Suprapubic skin (tissue), 4 donors: ENCODE data around the gene NDOR1. TPM values are rescaled to one million over a fixed set of nuclear protein-coding genes. Genes with fewer than 3 reads are reported as not detected.

Experiments used
- DNase-seq, 2 donors: peaks; one replicate each; pipeline ENCODE4 v3.0.0-alpha.2; 2019; ENCODE audit warnings: low spot score in 2 of 2
- H3K27ac ChIP-seq: fragments of 200-600 bp; sonication (generic); one replicate; pipeline ENCODE4 v1.5.1; 2019
- H3K27me3 ChIP-seq: fragments of 200-600 bp; sonication (generic); one replicate; pipeline ENCODE4 v1.5.1; 2019
- H3K36me3 ChIP-seq: fragments of 200-600 bp; sonication (generic); one replicate; pipeline ENCODE4 v1.5.1; 2019
- H3K4me1 ChIP-seq: fragments of 200-600 bp; sonication (generic); one replicate; pipeline ENCODE4 v1.5.1; 2019
- H3K4me3 ChIP-seq: fragments of 200-600 bp; sonication (generic); one replicate; pipeline ENCODE4 v1.5.1; 2019; ENCODE audit warnings: mild to moderate bottlenecking
- H3K9me3 ChIP-seq: fragments of 200-600 bp; sonication (generic); one replicate; pipeline ENCODE4 v1.5.1; 2019
- CTCF ChIP-seq, 2 donors: fragments of 200-600 bp in 1 of 2; fragments of 450-650 bp in 1 of 2; sonication (generic) in 1 of 2; IDR thresholded peaks; one replicate each; pipeline ENCODE4 v1.5.1; 2016 to 2019; ENCODE audit warnings: antibody characterized with exemption in 2 of 2, mild to moderate bottlenecking in 1 of 2, moderate library complexity in 1 of 2
- EP300 ChIP-seq: sonication (generic); formaldehyde crosslinking; IDR thresholded peaks from one replicate; pipeline ENCODE4 v1.6.1; 2017; ENCODE audit warnings: antibody characterized with exemption
- POLR2A ChIP-seq, 2 donors: fragments of 450-650 bp; IDR thresholded peaks; one replicate each; pipeline ENCODE4 v1.6.1; 2017; ENCODE audit warnings: antibody characterized with exemption in 2 of 2, mild to moderate bottlenecking in 2 of 2, moderate library complexity in 2 of 2
- POLR2AphosphoS5 ChIP-seq, 3 donors: sonication (generic); formaldehyde crosslinking; IDR thresholded peaks; one replicate each; pipeline ENCODE4 v1.6.1; 2017; ENCODE audit warnings: antibody characterized with exemption in 3 of 3
- WGBS: methylation state at CpG from one replicate; pipeline ENCODE4 v1.1.5; 2018; 5-methylcytosine and 5-hydroxymethylcytosine counted together
- total RNA-seq, 4 donors: library from RNA; depleted of rRNA; stranded (reverse); fragments of >200 nt; gene quantifications; one replicate each; pipeline ENCODE4 v1.1.0, GENCODE V29; 2016

NDOR1 gene
- total RNA-seq, 4 donors from 2014 or later: 13.4 to 21.0 (median 20.6) TPM

- peaks cover 52% of the 10 kb centered on the region for H3K4me1 ChIP-seq
- no peak for DNase-seq
- WGBS: no CpG with 5 or more reads among the region's 2 CpGs
Measured at GRCh38 chr9:137192859-137193258, 12.6 kb upstream of the NDOR1 start.

GRCh38 chr9:137193771-137194170, 11.7 kb upstream of the NDOR1 start:
- TF ChIP-seq CTCF (IDR thresholded peaks at IDR 0.05) (no peak), POLR2A (IDR thresholded peaks at IDR 0.05) (no peak), POLR2AphosphoS5 (IDR thresholded peaks at IDR 0.05) (no peak), EP300 (no peak)
- Histone ChIP-seq H3K36me3 (peaks cover 26% of the 10 kb centered on the region), H3K9me3 (no peaks in the 10 kb centered on the region), H3K4me3 (no peak overlapping the region), H3K27ac (no peak overlapping the region), H3K27me3 (no peaks in the 10 kb centered on the region), H3K4me1 (peaks cover 58% of the 10 kb centered on the region)
- WGBS: no CpG with 5 or more reads among the region's 14 CpGs
- DNase-seq: no peak

More at GRCh38 chr9:137192859-137193258, 12.6 kb upstream of the NDOR1 start:
- H3K27me3 ChIP-seq: no peaks in the 10 kb centered on the region
- H3K36me3 ChIP-seq: peaks cover 26% of the 10 kb centered on the region
- H3K4me3 ChIP-seq: no peak overlapping the region
- H3K27ac ChIP-seq: no peak overlapping the region
- no peak for TF ChIP-seq POLR2AphosphoS5 (IDR thresholded peaks at IDR 0.05)
- no peak for TF ChIP-seq EP300
- no peak for TF ChIP-seq POLR2A (IDR thresholded peaks at IDR 0.05)
- TF ChIP-seq CTCF (IDR thresholded peaks at IDR 0.05): no peak
- H3K9me3 ChIP-seq: no peaks in the 10 kb centered on the region

DNA sequence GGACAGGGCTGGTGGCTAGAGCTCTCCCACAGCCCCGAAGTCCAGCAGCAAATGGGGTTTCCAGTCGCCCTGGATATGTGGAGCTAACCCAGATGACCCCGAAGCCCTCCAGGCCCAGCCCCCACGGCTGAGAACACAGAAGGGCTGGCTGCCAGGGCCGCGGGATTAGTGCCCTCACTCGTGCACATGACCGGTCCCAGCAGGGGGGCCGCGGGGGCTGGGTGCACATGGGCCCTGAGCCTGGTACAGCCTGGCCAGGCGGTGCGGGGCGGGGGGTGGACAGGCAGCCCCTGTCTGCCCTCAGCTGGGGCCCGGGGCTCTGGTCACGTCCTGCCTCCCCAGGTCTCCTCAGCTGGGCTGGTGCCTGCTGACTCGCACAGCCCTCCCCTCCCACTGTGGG, 11.1 kb upstream of the NDOR1 start:
- Histone ChIP-seq H3K27ac (no peak overlapping the region), H3K9me3 (no peaks in the 10 kb centered on the region), H3K27me3 (no peaks in the 10 kb centered on the region), H3K4me3 (peak overlapping the region; percentile 15), H3K36me3 (peaks cover 26% of the 10 kb centered on the region), H3K4me1 (peaks cover 60% of the 10 kb centered on the region)
- TF ChIP-seq POLR2AphosphoS5 (IDR thresholded peaks at IDR 0.05): no peak
- no peak for TF ChIP-seq CTCF (IDR thresholded peaks at IDR 0.05)
- TF ChIP-seq EP300: no peak
- TF ChIP-seq POLR2A (IDR thresholded peaks at IDR 0.05): no peak
- WGBS: 30% methylated on average over 2 of the region's 16 CpGs
- no peak for DNase-seq

DNA sequence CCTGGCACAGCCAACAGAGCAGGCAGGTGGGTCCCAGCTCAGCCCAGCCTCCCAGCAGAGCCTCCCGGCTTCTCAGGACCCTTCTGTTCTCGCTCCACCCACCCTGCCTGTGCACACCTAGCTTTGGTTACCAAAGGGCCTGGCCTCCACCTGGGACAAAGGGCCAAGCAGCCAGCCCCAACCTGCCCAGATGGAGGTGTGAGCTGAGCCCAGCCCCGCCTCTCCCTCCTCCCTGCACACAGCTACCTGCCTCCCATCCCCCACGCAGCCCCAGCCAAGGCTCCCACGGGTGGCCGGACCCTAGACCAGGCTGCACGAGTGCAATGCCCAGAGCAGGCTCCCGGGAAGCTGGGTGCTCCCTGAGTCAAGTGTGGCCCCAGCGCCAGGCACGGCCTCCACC, 10.6 kb upstream of the NDOR1 start:
- no peak for DNase-seq
- Histone ChIP-seq H3K27ac (no peak overlapping the region), H3K36me3 (peaks cover 24% of the 10 kb centered on the region), H3K27me3 (no peaks in the 10 kb centered on the region), H3K4me3 (peak overlapping the region; percentile 15), H3K4me1 (peaks cover 60% of the 10 kb centered on the region), H3K9me3 (no peaks in the 10 kb centered on the region)
- WGBS: 62% methylated on average over 9 of the region's 10 CpGs
- TF ChIP-seq POLR2A (IDR thresholded peaks at IDR 0.05) (no peak), POLR2AphosphoS5 (IDR thresholded peaks at IDR 0.05) (no peak), CTCF (IDR thresholded peaks at IDR 0.05) (no peak), EP300 (no peak)

DNA sequence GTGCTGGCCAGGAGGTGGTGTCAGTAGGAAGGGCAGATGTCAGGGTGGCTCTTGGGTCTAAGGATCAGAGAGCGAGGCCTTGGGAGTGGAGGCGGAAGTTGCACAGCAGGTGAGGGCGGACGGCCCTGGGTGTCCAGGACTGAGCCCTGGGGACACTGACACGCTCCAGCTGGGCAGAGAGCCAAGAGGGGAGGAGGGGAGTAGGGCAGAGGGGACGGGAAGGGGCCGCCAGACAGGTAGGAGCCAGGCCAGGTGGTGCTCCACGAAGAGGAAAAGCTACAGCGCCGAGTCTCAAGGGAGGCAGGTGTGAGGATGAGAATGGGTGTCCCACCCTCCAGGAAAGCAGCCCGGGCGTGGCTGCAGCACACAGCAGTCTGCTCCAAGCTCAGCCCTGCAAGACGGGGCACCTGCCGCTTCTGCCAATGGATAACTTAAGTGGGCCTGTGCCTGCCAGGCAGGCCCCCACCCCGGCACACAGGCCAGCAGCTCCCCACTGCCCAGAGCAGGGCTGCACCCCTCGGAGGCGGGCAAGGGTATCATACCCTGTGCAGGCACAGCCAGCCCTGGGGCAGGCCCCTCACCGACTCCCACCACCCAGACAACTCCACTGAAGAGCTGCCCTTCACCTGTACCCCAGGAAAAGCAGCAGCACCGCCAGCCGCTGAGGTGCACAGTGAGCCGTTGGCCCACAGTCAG, 9.8 kb upstream of the NDOR1 start:
- WGBS: 55% methylated on average over 11 of the region's 21 CpGs
- no peak for DNase-seq
- Histone ChIP-seq H3K9me3 (no peaks in the 10 kb centered on the region), H3K4me1 (peaks cover 52% of the 10 kb centered on the region), H3K27ac (no peak overlapping the region), H3K36me3 (peaks cover 16% of the 10 kb centered on the region), H3K27me3 (no peaks in the 10 kb centered on the region), H3K4me3 (peak overlapping the region; percentile 15)
- TF ChIP-seq EP300 (no peak), POLR2AphosphoS5 (IDR thresholded peaks at IDR 0.05) (no peak), CTCF (IDR thresholded peaks at IDR 0.05) (no peak), POLR2A (IDR thresholded peaks at IDR 0.05) (no peak)
